ENCODE results near the gene OPCML. TPM values are rescaled to one million over a fixed set of nuclear protein-coding genes. Genes with fewer than 3 reads are reported as not detected.

OPCML gene
- total RNA-seq, 1 experiment from 2014 or later, result 0.94 TPM

DNA sequence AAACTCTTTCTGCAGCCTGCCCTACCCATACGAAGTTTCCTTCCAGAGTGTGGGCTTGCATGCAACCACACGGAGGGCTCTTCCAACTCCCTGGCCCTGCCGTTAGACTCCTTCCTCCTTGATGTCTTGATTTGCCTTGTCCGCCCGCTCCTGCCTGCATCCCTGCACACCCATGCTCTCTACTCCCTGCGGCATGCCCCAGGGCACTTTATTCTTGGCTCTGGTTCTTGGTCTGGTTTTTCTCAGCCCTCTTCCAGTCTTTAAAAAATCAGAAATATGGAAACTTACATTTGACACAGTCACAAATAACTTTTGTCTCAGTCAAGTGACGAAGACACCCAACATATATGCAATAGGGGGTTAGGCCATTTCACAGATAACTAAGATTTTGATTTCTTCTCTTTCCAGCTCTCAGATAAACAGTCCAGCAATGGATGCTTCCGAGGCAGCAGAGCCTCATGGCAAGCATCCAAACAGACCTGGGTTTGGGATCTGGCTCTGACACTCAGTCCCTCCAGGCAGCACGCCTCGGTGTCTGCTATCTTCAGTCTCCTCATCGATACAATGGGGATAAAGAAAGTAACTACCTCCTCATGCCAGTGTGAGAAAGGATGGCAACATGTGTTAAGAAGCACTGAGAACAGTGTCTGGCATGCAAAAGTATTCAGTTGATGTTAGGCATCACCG is 15.7 kb upstream of the OPCML start:
- H2AFZ ChIP-seq (ENCODE audit: low read length), result no peak overlapping the region

More for the DNA sequence above, 15.7 kb upstream of the OPCML start:
- no peaks in the 10 kb centered on the region for H3K79me1 ChIP-seq (ENCODE audit: insufficient read depth, low read depth, low read length, poor library complexity, severe bottlenecking)
- H2BK5ac ChIP-seq (ENCODE audit: insufficient read length, low read length), result no peak overlapping the region
- no peak overlapping the region for H2BK15ac ChIP-seq (ENCODE audit: low read depth, low read length)
- H3K36me3 Mint-ChIP-seq (ENCODE audit: insufficient read depth in 1 of 3, low read depth in 3 of 3), result no peaks in the 10 kb centered on the region; a peak in 1 of 7 replicates
- H3K23ac ChIP-seq (ENCODE audit: insufficient read length, low read depth, low read length), result no peak overlapping the region
- H3K4me3 Mint-ChIP-seq, result no peak overlapping the region; a peak in 1 of 5 replicates
- no peak overlapping the region for H3K9ac ChIP-seq (ENCODE audit: extremely low read depth, insufficient read length, low read length)
- TF ChIP-seq, protein P1, sequence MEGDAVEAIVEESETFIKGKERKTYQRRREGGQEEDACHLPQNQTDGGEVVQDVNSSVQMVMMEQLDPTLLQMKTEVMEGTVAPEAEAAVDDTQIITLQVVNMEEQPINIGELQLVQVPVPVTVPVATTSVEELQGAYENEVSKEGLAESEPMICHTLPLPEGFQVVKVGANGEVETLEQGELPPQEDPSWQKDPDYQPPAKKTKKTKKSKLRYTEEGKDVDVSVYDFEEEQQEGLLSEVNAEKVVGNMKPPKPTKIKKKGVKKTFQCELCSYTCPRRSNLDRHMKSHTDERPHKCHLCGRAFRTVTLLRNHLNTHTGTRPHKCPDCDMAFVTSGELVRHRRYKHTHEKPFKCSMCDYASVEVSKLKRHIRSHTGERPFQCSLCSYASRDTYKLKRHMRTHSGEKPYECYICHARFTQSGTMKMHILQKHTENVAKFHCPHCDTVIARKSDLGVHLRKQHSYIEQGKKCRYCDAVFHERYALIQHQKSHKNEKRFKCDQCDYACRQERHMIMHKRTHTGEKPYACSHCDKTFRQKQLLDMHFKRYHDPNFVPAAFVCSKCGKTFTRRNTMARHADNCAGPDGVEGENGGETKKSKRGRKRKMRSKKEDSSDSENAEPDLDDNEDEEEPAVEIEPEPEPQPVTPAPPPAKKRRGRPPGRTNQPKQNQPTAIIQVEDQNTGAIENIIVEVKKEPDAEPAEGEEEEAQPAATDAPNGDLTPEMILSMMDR (conservative IDR thresholded peaks at IDR 0.05), result no peak
- H3K27ac Mint-ChIP-seq, result peak overlapping the region in 2 of 3 experiments; percentile 5 to 44; a peak in 2 of 7 replicates
- no peak for DNase-seq
- H4K91ac ChIP-seq (ENCODE audit: insufficient read length, low read depth, low read length), result no peak overlapping the region
- H2AK5ac ChIP-seq (ENCODE audit: insufficient read length, low read length), result no peak overlapping the region
- H3T11ph ChIP-seq (ENCODE audit: low read length), result no peak overlapping the region
- no peak overlapping the region for H3K4ac ChIP-seq (ENCODE audit: low read depth, low read length)
- H2BK12ac ChIP-seq (ENCODE audit: insufficient read length, low read depth, low read length), result no peak overlapping the region
- H3K4me1 Mint-ChIP-seq, result peaks cover 20% of the 10 kb centered on the region in 2 experiments
- H3K23me2 ChIP-seq (ENCODE audit: insufficient read length, low read depth, low read length, poor library complexity, severe bottlenecking), result no peaks in the 10 kb centered on the region
- H3K4me1 ChIP-seq (ENCODE audit: insufficient read depth, low read length), result 0 out of 2 replicates have a peak, but pooled peaks cover 3% of the 10 kb centered on the region
- H3K79me2 ChIP-seq (ENCODE audit: insufficient read depth, low read length), result no peaks in the 10 kb centered on the region
- H4K20me1 ChIP-seq (ENCODE audit: control insufficient read depth, insufficient read depth, insufficient read length), result no peaks in the 10 kb centered on the region
- H3K18ac ChIP-seq (ENCODE audit: insufficient read length, low read depth, low read length), result no peak overlapping the region
- H3K27me3 ChIP-seq (ENCODE audit: insufficient read depth, low read length), result no peaks in the 10 kb centered on the region
- no CpG with 5 or more reads among the region's 12 CpGs for WGBS (ENCODE audit: extremely low coverage, insufficient read length, low lambda C conversion rate)
- no peak overlapping the region for H3K14ac ChIP-seq (ENCODE audit: insufficient read depth, low read length)
- no peak overlapping the region for H3K4me2 ChIP-seq (ENCODE audit: insufficient read depth, insufficient read length, low read length)
- no peaks in the 10 kb centered on the region for H3K9me3 ChIP-seq (ENCODE audit: control insufficient read depth, low read depth, low read length)
- H4K5ac ChIP-seq (ENCODE audit: insufficient read length, low read depth, low read length), result no peak overlapping the region
- no peak overlapping the region for H2BK20ac ChIP-seq (ENCODE audit: low read depth, low read length, poor library complexity, severe bottlenecking)
- H4K8ac ChIP-seq (replicated peaks; ENCODE audit: insufficient read length, low read depth, low read length), result no peak overlapping the region
- no peaks in the 10 kb centered on the region; a peak in 2 of 5 replicates for H3K9me3 Mint-ChIP-seq
- H3K27ac ChIP-seq (ENCODE audit: insufficient read length, low read depth, low read length), result no peak overlapping the region
- H3K27me3 Mint-ChIP-seq (ENCODE audit: low read depth), result peaks cover 1% of the 10 kb centered on the region
- no peak overlapping the region for H3K56ac ChIP-seq (ENCODE audit: insufficient read length, low read depth, low read length)
- no peak overlapping the region for H2BK120ac ChIP-seq (ENCODE audit: low read depth, low read length, poor library complexity, severe bottlenecking)

All from H9 (cell line).